Dedifferentiated amniotic fluid mesenchymal stem cell (primary cell): ENCODE results near the gene TRIP12.
"Not testable (repeated sequence)": the region's sequence is repeated elsewhere in the genome, so short reads cannot be mapped to it uniquely, and the experiment has no call there.

Experiments
- DNase-seq: peaks from one replicate; pipeline ENCODE4 v3.0.0-alpha.2; 2016; ENCODE audit errors: extremely low spot score

The TRIP12 gene

GRCh38 chr2:229920011-229920641, 1.7 kb downstream of the TRIP12 start:
- DNase-seq: no peak

GRCh38 chr2:229917793-229918192, 4.0 kb downstream of the TRIP12 start:
- no peak for DNase-seq

- no peak for DNase-seq
Measured at GRCh38 chr2:229914171-229914570, 7.6 kb downstream of the TRIP12 start.

- no peak for DNase-seq
Measured at GRCh38 chr2:229910832-229911412, 10.9 kb downstream of the TRIP12 start.

DNA sequence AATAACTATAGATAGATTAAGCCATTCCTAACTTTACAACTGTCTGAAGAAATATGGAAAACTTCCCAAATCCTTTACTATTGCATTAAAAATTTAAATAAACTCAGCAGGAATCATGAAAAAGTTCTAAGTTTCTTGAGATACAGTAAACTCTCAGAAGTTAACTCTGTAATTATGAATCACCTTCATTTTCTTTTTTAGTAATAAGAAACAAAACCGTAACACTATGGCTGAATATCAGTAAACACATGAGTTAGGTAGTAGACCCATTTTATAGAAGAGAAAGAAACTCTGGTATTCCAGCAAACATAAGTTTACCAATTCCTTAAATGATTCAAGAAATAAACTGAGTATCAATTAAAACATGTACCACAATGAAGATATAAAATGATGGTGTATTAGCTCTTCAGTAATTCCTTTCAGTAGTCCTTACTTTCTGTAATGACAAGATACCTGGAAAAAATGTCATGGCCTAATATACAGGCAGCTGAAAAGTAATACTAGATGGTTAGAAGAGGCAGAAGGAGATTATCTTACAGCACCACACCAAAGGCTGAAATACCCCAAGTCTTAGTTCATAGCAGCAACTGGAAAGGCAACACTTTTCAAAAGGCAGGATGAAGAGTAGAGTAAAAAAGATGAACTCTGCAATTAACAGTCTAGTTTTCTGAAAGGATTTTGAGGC, 11.5 kb downstream of the TRIP12 start:
- DNase-seq: no peak

GRCh38 chr2:229909090-229909489, 12.7 kb downstream of the TRIP12 start:
- DNase-seq: no peak

- DNase-seq: no peak
Measured at GRCh38 chr2:229905601-229906000, 16.2 kb downstream of the TRIP12 start.

DNA sequence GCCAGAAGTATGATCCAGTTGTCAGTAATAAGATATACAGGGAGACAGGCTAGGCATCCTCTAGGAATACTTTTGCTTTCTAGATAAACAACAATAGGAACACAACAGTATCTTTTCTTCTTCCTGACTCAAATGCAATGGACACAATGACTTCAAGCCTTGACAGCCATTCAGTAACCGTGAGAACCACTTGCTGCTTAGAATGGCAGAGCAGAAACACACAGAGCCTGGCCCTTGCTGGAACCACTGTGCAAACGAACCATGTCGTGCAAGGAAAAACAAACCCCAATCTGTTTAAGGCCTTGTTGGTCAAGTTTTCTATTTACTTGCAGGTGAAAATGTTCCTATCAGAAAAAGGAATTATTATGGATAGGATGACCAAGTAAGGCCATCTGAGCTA, 18.8 kb downstream of the TRIP12 start:
- DNase-seq: no peak

DNA sequence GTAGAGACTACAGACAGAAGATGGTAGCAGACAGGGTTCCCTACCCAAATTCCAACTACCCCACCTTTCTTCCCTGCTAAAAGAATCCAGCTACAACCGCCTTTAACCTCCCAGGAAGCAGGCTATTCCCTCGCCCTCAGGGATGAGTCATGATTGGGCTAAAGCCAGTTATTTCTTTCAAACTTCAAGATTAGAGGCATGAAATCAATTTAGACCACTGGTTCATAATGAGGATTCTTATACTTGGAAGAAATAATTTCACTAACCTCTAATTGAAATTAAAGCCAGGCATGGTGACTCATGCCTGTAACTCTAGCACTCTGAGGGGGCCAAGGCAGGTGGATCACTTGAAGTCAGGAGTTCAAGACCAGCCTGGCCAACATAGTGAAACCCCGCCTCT, 20.0 kb downstream of the TRIP12 start:
- no peak for DNase-seq

- DNase-seq: not testable (repeated sequence)
Measured at GRCh38 chr2:229900514-229900913, 21.3 kb downstream of the TRIP12 start.

DNA sequence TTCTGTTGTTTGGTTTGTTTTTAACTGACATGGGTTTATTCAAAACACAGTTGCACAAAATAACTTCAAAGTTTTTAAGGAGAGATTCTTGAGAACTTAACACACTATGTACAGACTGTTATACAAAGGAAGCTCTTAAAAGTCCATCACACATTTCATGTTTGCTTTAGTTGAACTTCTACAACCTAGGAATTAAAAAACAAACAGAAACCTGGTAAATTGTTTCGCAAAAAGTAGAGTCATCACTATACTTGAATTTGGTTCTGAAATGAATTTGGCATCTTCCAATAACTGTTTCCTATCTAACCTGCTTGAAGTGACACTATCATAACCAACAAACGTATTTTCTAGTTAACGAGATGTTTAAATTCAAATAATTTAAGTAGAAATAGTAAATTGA, 21.8 kb downstream of the TRIP12 start:
- no peak for DNase-seq

DNA sequence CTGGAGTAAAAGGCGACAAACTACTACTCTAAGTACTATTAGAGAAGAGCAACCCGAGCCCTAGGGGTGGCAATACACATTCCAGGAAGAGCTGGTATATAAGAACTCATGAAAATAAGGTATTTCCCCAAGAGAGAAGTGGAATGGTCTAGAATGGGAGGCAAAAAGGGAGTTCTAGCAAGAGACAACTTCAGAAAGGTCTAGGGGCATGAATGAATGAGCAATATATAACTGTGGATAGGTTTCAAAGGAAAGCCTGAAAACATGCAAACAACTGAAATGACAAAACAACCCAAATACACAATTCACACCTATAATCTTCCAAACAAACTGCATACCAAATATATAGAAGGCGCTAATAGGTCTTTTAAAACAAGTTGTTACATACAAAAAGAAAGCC, 22.2 kb downstream of the TRIP12 start:
- DNase-seq: no peak

DNA sequence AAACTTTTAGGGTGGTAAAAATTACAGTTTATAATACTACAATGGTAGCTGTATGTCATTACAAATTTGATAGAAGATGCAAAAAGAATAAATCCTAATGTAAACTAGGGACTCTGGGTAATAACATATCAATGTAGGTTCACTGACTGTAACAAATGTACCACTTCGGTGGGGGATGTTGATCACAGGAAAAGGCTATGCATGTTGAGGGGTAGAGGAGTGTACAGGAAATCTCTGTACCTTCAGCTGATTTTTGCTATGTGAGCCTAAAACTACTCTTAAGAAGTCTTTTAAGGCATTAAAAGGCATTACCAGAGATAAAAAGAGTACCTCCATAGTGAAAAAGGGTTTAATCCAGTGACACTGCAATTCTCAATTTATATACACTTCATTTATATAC, 25.0 kb downstream of the TRIP12 start:
- DNase-seq: no peak

DNA sequence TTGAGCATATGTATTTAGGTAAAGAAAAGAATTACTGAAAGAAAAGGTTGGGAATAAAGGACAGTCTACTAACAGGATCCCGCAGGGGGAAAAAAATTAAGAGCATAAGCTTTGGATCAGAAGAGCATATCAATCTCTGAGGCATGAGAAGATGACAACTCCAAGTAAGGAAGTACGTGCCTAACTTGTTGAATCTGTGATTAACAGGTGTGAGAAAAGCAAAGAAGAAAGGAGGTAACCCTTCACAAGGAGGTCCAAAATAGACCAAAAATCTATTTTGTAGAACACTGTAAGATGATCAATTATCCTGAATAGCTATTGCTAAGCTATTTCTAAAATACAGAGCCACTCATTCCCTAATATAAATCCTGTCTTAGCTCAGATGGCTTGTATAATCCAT, 32.8 kb downstream of the TRIP12 start:
- DNase-seq: no peak

DNA sequence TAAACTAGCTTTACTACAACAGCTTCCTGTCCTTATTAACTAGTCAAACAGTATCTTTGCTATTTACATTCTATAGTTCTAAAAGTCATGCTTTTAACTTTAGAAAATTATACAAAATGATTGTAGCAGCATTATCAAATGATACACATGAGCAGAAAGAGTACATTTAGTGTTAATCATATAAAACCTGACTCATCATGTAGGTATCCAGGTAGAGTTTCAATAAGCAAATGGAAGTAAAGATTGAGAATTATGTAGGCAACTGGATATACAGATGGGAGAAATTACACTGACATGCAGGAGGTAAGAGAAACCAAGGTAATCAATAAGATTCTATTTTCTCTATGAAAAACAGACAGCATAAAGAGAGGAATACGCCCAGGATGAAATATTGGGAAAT, 33.8 kb downstream of the TRIP12 start:
- no peak for DNase-seq

DNA sequence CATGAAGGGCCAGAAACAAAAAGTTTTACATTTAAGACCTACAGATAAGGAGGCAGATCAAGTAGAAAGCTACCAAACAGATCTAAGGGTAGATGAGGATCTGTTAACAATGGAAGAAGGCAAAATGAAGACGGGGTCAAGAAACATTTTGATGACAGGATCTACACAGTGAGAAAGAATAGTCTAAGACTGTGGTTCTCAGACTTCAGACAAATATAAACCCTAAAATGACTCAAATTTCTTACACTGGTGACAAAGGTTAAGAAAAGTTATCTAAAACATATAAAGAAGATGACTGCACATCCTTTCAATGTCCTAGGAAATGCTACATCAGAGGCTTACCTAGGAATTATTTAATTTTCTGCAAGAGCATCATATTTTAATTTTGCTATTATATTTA, 34.4 kb downstream of the TRIP12 start:
- no peak for DNase-seq

- DNase-seq: no peak
Measured at GRCh38 chr2:229884775-229885699, 36.8 kb downstream of the TRIP12 start.

- no peak for DNase-seq
Measured at GRCh38 chr2:229882583-229882982, 39.2 kb downstream of the TRIP12 start.

DNA sequence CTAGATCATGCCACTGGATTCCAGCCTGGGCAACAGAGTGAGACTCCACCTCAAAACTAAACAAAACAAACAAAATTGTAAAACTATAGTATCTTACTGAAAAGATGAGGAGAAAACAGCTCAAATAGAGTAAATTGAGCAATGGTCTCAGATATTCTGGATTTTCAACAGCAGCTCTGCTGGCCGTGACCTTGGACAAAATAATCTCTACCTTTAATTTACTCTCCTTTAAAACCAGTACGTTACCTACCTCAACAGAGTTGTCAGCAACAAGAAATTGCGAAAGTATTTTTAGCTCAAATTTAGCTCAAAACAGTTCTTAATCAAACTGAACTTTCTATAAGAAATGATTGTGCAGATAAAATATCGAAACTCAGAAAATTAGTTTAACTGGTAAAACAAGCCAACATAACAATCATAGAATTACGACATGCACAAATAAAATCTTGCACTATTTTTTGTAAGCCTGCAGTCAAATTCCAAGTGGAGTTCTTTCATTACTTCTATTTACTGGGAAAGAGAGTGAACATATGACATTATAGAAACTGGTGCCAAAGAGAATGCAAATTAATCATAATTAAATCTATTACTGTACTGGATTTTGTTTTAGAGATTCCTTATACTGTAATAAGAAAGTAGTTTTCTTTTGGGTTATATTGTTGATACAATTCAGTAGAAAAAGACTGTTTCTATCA, 40.8 kb downstream of the TRIP12 start:
- DNase-seq: no peak

- DNase-seq: no peak
Measured at GRCh38 chr2:229879191-229879950, 42.4 kb downstream of the TRIP12 start.

DNA sequence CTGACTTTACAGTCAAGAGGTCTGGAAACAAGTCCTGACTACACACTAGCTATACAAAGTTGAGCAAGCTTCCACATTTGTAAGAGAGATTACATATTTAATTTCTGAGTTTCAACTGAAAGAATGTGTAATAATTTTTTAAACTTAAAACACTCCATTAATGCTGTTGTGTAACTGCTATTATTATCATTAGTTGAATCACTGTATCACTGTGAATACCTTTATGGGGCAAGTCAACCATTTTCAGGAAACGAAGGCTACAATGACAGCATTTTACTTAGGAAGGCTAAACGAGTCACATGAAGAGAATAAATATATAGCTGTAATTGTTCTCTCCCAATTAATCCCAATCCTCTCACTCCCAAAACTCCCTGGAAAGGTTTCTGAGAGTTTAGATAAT, 46.3 kb downstream of the TRIP12 start:
- no peak for DNase-seq
